Metanephros (tissue), 1 donor: ENCODE results near the gene NEFH. TPM values are rescaled to one million over a fixed set of nuclear protein-coding genes. Genes with fewer than 3 reads are reported as not detected.

Experiments
- total RNA-seq: library from RNA; depleted of rRNA; stranded (reverse); fragments of >200 nt; gene quantifications from one replicate; pipeline ENCODE4 v1.2.3, GENCODE V29; 2014

Gene NEFH
- total RNA-seq: 1.6 TPM

GRCh38 chr22:29479417-29480261 lies at the start of gene NEFH:
Gene NEFH, plus strand, starts transcription at chr22:29480218. Its CDS starts 45 bp downstream, at chr22:29480263.

GRCh38 chr22:29438283-29438682 lies 41.7 kb upstream of the NEFH start, which contains the start of gene RFPL1:
Gene RFPL1, plus strand, starts transcription at chr22:29438583.

Other genes starting within 250 kb of the NEFH start
- 28.1 TPM for gene RHBDD3, start 212.2 kb upstream of the NEFH start, total RNA-seq
- 155 TPM for gene EWSR1, start 211.9 kb upstream of the NEFH start, total RNA-seq
- gene GAS2L1, start 173.6 kb upstream of the NEFH start, total RNA-seq: 8.9 TPM
- 1.3 TPM for gene RASL10A, start 164.5 kb upstream of the NEFH start, total RNA-seq
- gene AP1B1, start 91.6 kb upstream of the NEFH start, total RNA-seq: 57.2 TPM
- gene RFPL1, start 41.6 kb upstream of the NEFH start, total RNA-seq: not detected
- gene THOC5, start 73.5 kb downstream of the NEFH start, total RNA-seq: 30.5 TPM
- gene NIPSNAP1, start 100.9 kb downstream of the NEFH start, total RNA-seq: 101 TPM
- 37.5 TPM for gene NF2, start 123.4 kb downstream of the NEFH start, total RNA-seq
- not detected for gene CABP7, start 239.8 kb downstream of the NEFH start, total RNA-seq